Measurements from ENCODE around the gene RBM20. TPM values are rescaled to one million over a fixed set of nuclear protein-coding genes. Genes with fewer than 3 reads are reported as not detected.
"Not testable (repeated sequence)": the region's sequence is repeated elsewhere in the genome, so short reads cannot be mapped to it uniquely, and the experiment has no call there.

RBM20 gene
- total RNA-seq, 2 experiments from 2014 or later: not detected

DNA sequence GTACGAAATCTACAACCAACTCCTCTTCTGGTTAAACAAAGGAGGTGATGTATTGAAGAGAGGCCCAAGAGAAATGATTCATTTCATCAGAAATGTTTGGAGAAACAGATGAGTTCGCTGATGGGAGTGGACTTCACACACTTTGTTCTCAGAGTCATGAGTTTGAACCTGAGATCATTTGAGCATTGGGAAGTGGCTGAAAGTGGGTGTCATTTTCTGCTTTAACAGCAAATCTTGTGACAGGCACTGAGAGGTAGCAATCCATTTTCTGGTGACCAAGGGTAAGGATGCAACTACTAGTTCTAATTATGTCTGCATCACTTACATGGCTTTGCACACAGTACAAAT is 51.4 kb downstream of the RBM20 start:
- Mint-ChIP-seq H3K27me3 (peaks cover 19% of the 10 kb centered on the region), H3K4me3 (no peak overlapping the region), H3K9me3 (no peaks in the 10 kb centered on the region), H3K36me3 (ENCODE audit: low read depth) (no peaks in the 10 kb centered on the region), H3K4me1 (no peaks in the 10 kb centered on the region), H3K27ac (no peak overlapping the region)
- POLR2A ChIA-PET: no interaction called here
- DNase-seq: no peak
- CTCF ChIA-PET: no interaction called here

DNA sequence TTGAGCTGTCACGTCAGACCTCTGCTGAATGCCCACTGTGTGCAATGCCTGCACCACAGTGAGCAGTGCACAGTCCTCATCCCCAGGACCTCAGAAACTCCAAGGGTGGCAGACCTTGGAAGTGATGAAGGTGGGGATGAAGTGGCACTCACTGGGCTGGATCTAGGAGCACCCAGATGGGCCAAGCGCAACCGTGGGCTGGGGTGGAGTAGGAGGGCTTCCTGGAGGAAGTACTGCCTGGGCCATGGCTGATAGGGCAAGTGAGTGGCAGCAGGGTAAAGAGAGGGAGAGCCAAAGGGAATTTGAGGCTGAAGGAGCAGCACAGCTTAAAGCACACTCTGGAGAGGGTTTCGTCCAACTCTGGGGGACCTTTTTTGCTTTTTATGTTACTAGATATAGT is 52.3 kb downstream of the RBM20 start:
- H3K27me3 Mint-ChIP-seq: peaks cover 16% of the 10 kb centered on the region
- H3K9me3 Mint-ChIP-seq: no peaks in the 10 kb centered on the region
- H3K4me1 Mint-ChIP-seq: no peaks in the 10 kb centered on the region
- ChIA-PET POLR2A (no interaction called here), CTCF (interaction anchor here (0.6 kb wide), 1 partner anchor 579 kb away, joined by 5 read pairs; no protein-coding TSS in a partner anchor)
- no peak overlapping the region for H3K4me3 Mint-ChIP-seq
- no peak for DNase-seq
- H3K27ac Mint-ChIP-seq: no peak overlapping the region
- no peaks in the 10 kb centered on the region for H3K36me3 Mint-ChIP-seq (ENCODE audit: low read depth)

DNA sequence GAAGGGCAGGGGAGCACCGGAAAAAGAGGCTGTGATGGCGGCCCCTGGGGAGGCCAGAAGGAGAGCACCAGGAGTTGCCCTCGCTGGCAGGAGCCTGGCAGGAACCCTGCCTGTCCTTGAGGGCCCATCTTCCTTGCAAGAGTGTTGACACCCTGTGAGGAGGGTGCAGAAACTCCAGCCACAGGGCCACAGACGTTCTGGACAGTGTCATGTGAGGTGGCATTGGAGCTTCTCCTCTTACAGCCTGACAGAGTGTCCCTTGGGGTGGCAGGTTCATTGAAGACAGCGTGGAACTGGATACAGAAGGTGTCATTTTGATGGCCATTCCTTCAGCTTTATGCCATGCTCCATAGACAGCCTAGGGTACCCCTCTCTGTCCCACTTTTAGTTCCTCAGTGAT is 54.2 kb downstream of the RBM20 start:
- Mint-ChIP-seq H3K4me1 (no peaks in the 10 kb centered on the region), H3K36me3 (ENCODE audit: low read depth) (no peaks in the 10 kb centered on the region), H3K9me3 (no peaks in the 10 kb centered on the region), H3K4me3 (no peak overlapping the region), H3K27me3 (peaks cover 4% of the 10 kb centered on the region), H3K27ac (no peak overlapping the region)
- POLR2A ChIA-PET: no interaction called here
- CTCF ChIA-PET: interaction anchor here (1.0 kb wide), 2 partner anchors 10 to 40 kb away, joined by 3 read pairs; no protein-coding TSS in a partner anchor
- no peak for DNase-seq

DNA sequence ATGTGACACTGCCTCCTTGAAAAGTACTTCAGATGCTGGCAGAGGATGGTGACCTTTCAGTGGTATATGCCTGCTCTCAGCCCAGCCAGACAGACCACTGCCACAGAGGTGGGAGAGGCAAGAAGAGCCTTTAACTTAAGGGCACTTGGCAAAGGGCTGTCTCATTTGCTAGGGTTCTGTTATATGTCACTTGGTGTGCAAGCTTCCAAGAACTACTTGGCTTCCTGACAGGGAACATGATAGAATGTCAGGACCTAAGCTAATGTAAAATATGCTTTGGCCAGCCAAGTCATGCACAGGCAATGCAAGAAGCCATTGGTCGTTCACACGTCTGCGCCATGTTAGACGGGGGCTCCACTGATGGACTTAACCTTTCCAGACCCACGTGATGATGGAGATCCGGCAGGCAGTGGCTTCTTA is 54.7 kb downstream of the RBM20 start:
- no peak overlapping the region for H3K27ac Mint-ChIP-seq
- POLR2A ChIA-PET: no interaction called here

DNA sequence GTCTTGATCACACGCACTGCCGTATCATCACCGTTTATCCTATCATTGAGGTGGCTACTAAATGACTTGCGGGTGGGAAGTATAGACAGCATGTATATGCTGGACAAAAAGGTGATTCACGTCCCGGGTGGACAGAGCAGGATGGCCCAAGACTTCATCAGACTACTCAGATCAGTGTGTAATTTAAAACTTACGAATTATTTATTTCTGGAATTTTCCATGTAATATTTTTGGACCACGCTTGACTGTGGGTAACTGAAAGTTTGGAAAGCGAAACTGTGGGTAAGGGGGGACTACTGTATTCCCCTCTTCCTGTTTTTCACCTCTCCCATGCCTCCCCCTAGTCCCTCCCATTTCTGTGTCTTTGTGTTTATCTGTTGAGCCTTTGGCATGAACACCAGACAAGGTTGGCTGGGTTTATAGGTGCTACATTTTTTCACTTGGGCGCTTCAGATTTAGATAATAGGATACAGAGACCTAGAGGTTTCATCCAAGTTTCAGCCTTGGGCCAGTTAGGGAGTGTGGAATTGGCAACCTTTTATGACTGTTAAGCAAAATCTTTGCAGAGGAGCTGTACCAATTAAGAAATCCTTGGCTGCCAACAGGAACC is 55.8 kb downstream of the RBM20 start:
- H3K9me3 Mint-ChIP-seq: no peaks in the 10 kb centered on the region
- H3K36me3 Mint-ChIP-seq (ENCODE audit: low read depth): no peaks in the 10 kb centered on the region
- DNase-seq: no peak
- CTCF ChIA-PET: no interaction called here
- H3K4me1 Mint-ChIP-seq: no peaks in the 10 kb centered on the region
- H3K27ac Mint-ChIP-seq: no peak overlapping the region
- H3K27me3 Mint-ChIP-seq: no peaks in the 10 kb centered on the region
- POLR2A ChIA-PET: no interaction called here
- H3K4me3 Mint-ChIP-seq: no peak overlapping the region

More for the DNA sequence above, 54.7 kb downstream of the RBM20 start:
- Mint-ChIP-seq H3K4me1 (no peaks in the 10 kb centered on the region), H3K4me3 (no peak overlapping the region), H3K27me3 (peaks cover 3% of the 10 kb centered on the region), H3K9me3 (no peaks in the 10 kb centered on the region), H3K36me3 (ENCODE audit: low read depth) (no peaks in the 10 kb centered on the region)
- CTCF ChIA-PET: interaction anchor here (1.0 kb wide), 1 partner anchor 10 kb away, joined by 3 read pairs; no protein-coding TSS in a partner anchor
- DNase-seq: no peak

DNA sequence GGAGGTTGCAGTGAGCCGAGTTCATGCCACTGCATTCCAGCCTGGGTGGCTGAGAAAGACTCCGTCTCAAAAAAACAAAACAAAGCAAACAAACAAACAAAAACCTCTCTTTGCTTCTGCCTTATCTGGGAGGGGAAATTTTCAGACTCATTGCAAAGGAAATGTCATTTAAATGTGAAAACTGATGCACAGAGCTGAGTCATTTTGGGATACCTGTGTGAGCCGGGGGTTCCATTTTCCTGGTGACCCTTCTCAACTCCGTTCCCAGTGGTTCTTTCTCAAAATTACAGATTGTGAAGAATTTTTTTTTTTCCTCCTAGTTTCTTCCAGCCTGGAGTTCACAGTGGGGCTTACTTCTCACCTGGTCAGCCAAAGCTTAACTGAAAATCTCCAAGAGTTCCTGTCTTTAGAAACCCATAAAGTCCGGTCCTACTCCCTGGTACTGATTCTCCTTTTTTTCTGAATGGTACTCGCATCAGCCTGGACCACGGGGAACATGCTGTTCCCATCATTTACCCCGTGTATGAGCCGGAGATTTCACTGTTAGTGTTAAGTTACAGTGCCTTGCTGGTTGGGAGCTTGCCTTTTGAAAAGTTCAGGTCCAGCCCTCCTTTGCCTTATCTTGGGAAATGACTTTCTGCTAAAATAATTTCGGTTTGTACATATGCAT is 56.9 kb downstream of the RBM20 start:
- Mint-ChIP-seq H3K9me3 (no peaks in the 10 kb centered on the region), H3K36me3 (ENCODE audit: low read depth) (no peaks in the 10 kb centered on the region), H3K27ac (no peak overlapping the region), H3K27me3 (no peaks in the 10 kb centered on the region), H3K4me1 (no peaks in the 10 kb centered on the region), H3K4me3 (no peak overlapping the region)
- POLR2A ChIA-PET: no interaction called here
- CTCF ChIA-PET: no interaction called here
- no peak for DNase-seq

DNA sequence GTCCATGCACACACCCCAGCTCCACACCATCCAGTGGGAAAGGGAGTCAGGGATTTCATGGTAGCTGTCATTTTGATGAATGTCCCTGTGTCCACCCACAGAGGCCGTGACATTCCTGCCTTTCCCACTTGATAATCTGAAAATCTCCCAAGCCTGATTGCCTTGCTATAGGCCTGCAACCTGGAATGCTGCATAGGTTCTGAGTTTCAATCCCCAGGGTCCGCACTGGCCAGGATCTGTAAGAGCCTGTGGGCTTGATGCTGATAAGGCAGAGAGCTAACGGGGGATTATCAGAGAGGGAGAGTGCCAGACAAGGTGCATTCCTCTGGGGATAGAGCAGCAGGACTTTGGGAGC is 57.5 kb downstream of the RBM20 start:
- Mint-ChIP-seq H3K36me3 (ENCODE audit: low read depth) (no peaks in the 10 kb centered on the region), H3K27me3 (peaks cover 3% of the 10 kb centered on the region), H3K4me1 (no peaks in the 10 kb centered on the region), H3K27ac (no peak overlapping the region), H3K9me3 (no peaks in the 10 kb centered on the region), H3K4me3 (no peak overlapping the region)
- POLR2A ChIA-PET: no interaction called here
- CTCF ChIA-PET: no interaction called here
- no peak for DNase-seq

DNA sequence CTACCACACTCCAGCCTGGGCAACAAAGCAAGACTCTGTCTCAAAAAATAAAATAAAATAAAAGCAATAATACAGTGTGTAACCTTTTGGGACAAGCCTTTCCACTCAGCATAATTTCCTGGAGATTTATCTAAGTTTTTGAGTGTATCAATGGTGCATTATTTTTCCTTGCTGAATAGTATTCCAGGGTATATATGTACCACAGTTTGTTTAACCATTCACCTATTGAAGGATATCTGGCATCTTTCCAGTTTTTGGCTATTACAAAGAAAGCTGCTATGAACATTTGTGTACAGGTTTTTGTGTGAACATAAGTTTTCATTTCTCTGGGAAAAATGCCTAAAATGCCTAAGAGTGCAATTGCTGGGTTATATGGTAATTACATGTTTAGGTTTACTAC is 59.9 kb downstream of the RBM20 start:
- no peak for DNase-seq
- ChIA-PET POLR2A (no interaction called here), CTCF (interaction anchor here (1.0 kb wide), 1 partner anchor 32 kb away, joined by 3 read pairs; no protein-coding TSS in a partner anchor)
- Mint-ChIP-seq H3K36me3 (ENCODE audit: low read depth) (no peaks in the 10 kb centered on the region), H3K9me3 (no peaks in the 10 kb centered on the region), H3K27ac (no peak overlapping the region), H3K27me3 (peaks cover 9% of the 10 kb centered on the region), H3K4me1 (no peaks in the 10 kb centered on the region), H3K4me3 (no peak overlapping the region)

DNA sequence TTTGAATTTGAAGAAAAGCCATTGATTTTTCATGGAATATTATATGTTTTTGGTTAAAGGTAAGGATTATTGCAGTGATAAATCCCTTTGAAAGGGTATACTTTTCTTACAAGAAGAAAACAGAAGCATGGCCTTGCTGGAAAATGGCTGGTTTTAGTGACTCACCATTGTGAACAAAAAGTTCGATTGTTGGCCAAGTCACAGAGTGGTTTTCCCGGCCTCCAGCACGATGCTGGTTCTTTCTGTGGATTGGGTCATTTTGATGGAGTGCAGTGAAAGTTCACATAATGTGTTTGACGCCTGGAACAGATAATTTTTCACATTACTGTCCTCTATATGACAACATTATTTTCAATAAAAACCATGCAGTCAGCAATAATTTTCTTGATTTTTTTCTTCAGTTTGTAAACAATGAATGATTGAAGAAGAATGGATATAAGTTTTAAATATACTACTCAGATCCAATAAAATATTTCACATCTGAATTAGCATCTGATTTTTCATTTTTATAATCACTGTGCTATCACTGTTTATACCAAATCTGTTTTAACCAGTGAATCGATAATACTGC is 60.9 kb downstream of the RBM20 start:
- no peaks in the 10 kb centered on the region for H3K36me3 Mint-ChIP-seq (ENCODE audit: low read depth)
- CTCF ChIA-PET: interaction anchor here (1.0 kb wide), 1 partner anchor 33 kb away, joined by 3 read pairs; no protein-coding TSS in a partner anchor
- POLR2A ChIA-PET: no interaction called here
- no peaks in the 10 kb centered on the region for H3K9me3 Mint-ChIP-seq
- H3K4me1 Mint-ChIP-seq: no peaks in the 10 kb centered on the region
- H3K27ac Mint-ChIP-seq: no peak overlapping the region
- H3K27me3 Mint-ChIP-seq: peaks cover 9% of the 10 kb centered on the region
- H3K4me3 Mint-ChIP-seq: no peak overlapping the region
- DNase-seq: no peak

DNA sequence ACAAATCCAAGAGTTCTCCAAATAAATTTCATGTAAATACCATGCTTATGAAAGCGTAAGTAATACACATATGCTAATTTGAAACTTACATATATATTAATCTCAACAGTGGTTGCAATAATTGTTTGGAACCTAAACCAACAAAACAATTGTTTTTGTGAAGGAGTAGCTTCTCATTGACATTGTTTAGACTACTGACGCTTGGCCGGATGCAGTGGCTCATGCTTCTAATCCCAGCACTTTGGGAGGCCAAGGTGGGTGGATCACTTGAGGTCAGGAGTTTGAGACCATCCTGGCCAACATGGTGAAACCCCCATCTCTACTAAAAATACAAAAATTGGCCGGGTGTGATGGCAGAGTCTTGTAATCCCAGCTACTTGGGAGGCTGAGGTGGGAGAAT is 61.5 kb downstream of the RBM20 start:
- H3K27ac Mint-ChIP-seq; DNase-seq; H3K27me3 Mint-ChIP-seq; H3K9me3 Mint-ChIP-seq; H3K4me3 Mint-ChIP-seq; H3K36me3 Mint-ChIP-seq (ENCODE audit: low read depth); POLR2A ChIA-PET; H3K4me1 Mint-ChIP-seq: not testable (repeated sequence)
- CTCF ChIA-PET: interaction anchor here (0.6 to 1.2 kb wide), 2 partner anchors 28 to 42 kb away, joined by 3 to 5 read pairs; no protein-coding TSS in a partner anchor

DNA sequence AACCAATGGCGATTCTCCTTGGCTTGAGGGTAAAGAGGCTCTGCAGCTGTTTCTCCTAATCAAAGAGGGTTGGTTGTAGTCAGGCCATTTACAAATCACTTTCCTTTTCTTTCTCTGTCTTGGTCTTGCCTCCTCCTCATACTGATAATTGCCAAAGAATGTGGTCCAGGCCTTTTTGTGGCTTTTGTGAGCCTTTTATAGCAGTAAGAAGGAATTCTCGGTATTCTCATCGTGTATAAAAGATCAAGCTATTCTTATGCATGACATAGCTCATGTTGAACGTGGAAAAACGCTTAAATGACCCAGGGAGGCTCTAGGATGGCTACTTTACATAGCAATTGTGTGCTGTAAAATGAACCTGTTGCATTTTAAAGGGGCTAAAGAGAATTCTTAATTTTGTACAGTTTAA is 62.6 kb downstream of the RBM20 start:
- ChIA-PET CTCF (interaction anchor here (0.6 to 1.5 kb wide), 4 partner anchors 18 to 99 kb away, joined by 3 to 5 read pairs (median 4); no protein-coding TSS in a partner anchor), POLR2A (no interaction called here)
- Mint-ChIP-seq H3K4me1 (no peaks in the 10 kb centered on the region), H3K4me3 (no peak overlapping the region), H3K27ac (no peak overlapping the region), H3K27me3 (peaks cover 10% of the 10 kb centered on the region), H3K9me3 (no peaks in the 10 kb centered on the region), H3K36me3 (ENCODE audit: low read depth) (no peaks in the 10 kb centered on the region)
- no peak for DNase-seq

DNA sequence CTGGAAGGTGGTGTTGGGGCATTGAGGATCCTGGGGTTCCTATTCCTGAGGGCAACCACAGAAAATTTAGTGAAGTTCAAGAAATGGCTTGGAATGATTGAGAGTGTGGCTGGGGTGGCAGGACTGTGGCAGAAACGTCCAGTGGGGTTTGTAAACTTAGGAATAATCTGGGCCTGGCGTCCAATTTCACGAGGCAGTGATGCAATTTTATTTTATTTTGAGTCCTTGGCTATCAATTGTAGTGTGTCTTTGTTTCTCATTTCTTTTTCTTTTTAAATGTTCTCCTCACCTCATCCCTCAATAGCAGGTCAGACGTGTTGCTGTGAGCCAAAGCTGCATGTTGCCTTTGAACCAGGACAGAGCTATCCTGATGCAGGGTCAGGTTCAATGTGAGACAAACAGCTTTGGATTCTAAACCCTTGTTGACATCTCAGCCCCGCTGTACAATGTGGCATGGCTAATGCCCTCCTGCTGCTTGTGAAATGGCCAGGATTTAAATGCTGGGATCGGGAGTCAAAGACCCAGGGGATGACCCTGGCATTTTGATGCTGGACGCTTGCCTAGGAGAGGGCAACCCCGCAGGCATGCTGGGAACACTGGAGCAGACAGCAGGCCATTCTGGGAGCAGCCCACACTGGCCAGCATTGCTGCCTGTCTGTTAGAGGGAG is 64.8 kb downstream of the RBM20 start:
- Mint-ChIP-seq H3K27me3 (peaks cover 11% of the 10 kb centered on the region), H3K4me3 (no peak overlapping the region), H3K4me1 (no peaks in the 10 kb centered on the region), H3K9me3 (no peaks in the 10 kb centered on the region), H3K27ac (no peak overlapping the region), H3K36me3 (ENCODE audit: low read depth) (no peaks in the 10 kb centered on the region)
- DNase-seq: no peak
- CTCF ChIA-PET: interaction anchor here (0.6 to 1.9 kb wide), 6 partner anchors 10 to 372 kb away, joined by 3 to 5 read pairs (median 3); no protein-coding TSS in a partner anchor
- POLR2A ChIA-PET: no interaction called here

DNA sequence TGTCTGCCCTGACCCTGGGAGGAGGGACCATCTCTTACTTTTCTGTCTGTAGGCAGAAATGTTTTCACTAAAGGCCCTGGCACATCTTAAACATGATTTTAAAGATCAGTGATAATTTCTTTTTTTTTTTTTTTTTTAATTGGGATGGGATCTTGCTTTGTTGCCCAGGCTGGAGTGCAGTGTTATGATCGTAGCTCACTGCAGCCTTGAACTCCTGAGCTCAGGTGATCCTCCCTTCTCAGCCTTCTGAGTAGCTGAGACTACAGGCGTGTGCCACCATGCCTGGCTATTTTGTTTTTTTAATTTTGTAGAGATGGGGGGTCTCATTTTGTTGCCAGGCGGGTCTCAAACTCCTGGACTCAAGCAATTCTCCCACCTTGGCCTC is 65.3 kb downstream of the RBM20 start:
- ChIA-PET POLR2A (no interaction called here), CTCF (interaction anchor here (0.7 to 1.9 kb wide), 4 partner anchors 23 to 373 kb away, joined by 3 to 5 read pairs (median 3); no protein-coding TSS in a partner anchor)
- peaks cover 11% of the 10 kb centered on the region for H3K27me3 Mint-ChIP-seq
- H3K4me3 Mint-ChIP-seq: no peak overlapping the region
- H3K27ac Mint-ChIP-seq: no peak overlapping the region
- H3K36me3 Mint-ChIP-seq (ENCODE audit: low read depth): no peaks in the 10 kb centered on the region
- no peak for DNase-seq
- no peaks in the 10 kb centered on the region for H3K9me3 Mint-ChIP-seq
- no peaks in the 10 kb centered on the region for H3K4me1 Mint-ChIP-seq
